A549 treated with DMSO at 1 μM for 4 hours (cell line): ENCODE measurements around the gene CENPVL2. TPM values are rescaled to one million over a fixed set of nuclear protein-coding genes. Genes with fewer than 3 reads are reported as not detected.

Source experiments
- total RNA-seq: library from RNA; stranded (reverse); fragments of 200-300 nt; extraction: Qiagen RNA extraction; gene quantifications from 5 replicates; pipeline ENCODE4 v1.2.3, GENCODE V29; 2022; ENCODE audit warnings: low read depth

CENPVL2 gene
- not detected in 5 replicates for total RNA-seq

DNA sequence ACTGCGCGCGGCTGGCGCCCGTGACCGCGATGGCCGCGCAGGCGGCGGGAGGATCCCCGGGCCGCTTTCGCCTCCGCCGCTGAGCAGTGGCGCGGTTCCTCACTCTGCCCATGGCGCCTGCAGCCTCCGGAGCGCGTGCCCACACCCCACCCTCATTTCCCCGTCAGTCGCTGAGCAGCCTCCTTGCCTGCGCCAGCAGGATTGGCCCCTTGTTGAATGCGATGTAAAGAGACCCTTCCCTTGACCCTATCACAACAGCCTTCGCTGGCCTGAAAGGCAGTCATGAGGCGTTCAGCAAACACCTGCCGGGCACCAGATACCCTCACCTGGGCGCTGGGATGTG, at the start of gene CENPVL2:
Gene CENPVL2, minus strand, starts transcription at position 112 of the 343 bp plus-strand sequence. Its CDS starts 0 bp downstream, at position 112.

GRCh38 chrX:51710277-51711164, 27.9 kb upstream of the CENPVL2 start, which contains the start of gene CENPVL1:
CENPVL1 (plus strand) TSS chrX:51710512; CDS start chrX:51710512, 0 bp downstream.

Other genes starting within 250 kb of the CENPVL2 start
- gene NUDT11, start 186.2 kb downstream of the CENPVL2 start, total RNA-seq: 2.9 to 4.2 TPM (median 3.5 TPM) in 5 replicates
- gene CENPVL3, start 63.9 kb downstream of the CENPVL2 start, total RNA-seq: 0.11 to 0.22 TPM (median 0.19 TPM) in 5 replicates
- not detected in 5 replicates for gene CENPVL1, start 27.7 kb upstream of the CENPVL2 start, total RNA-seq
- 8.3 to 9.7 TPM (median 9.3 TPM) in 5 replicates for gene GSPT2, start 60.6 kb upstream of the CENPVL2 start, total RNA-seq
- gene MAGED1, start 210.8 kb upstream of the CENPVL2 start, total RNA-seq: 68.0 to 105 TPM (median 82.1 TPM) in 5 replicates